Muscle layer of colon (tissue), 2 donors: ENCODE results near the gene UQCRH.
"Not testable (repeated sequence)": the region's sequence is repeated elsewhere in the genome, so short reads cannot be mapped to it uniquely, and the experiment has no call there.

ENCODE experiments used
- H3K27ac ChIP-seq: one replicate; pipeline ENCODE4 v1.7.0; 2013; ENCODE audit warnings: low read depth, mild to moderate bottlenecking, low read length, moderate library complexity
- H3K27me3 ChIP-seq, 2 donors: one replicate each; pipeline ENCODE4 v1.7.0; 2013; ENCODE audit warnings: low read length in 2 of 2, mild to moderate bottlenecking in 2 of 2; ENCODE audit not compliant: insufficient read depth in 2 of 2, control insufficient read depth in 1 of 2
- H3K36me3 ChIP-seq: one replicate; pipeline ENCODE4 v1.7.0; 2013; ENCODE audit warnings: mild to moderate bottlenecking, low read length; ENCODE audit not compliant: insufficient read depth
- H3K4me1 ChIP-seq: one replicate; pipeline ENCODE4 v1.7.0; 2013; ENCODE audit warnings: mild to moderate bottlenecking, low read length; ENCODE audit not compliant: insufficient read depth
- H3K4me3 ChIP-seq, 2 donors: one replicate each; pipeline ENCODE4 v1.7.0; 2013; ENCODE audit warnings: low read length in 2 of 2, low read depth in 1 of 2, mild to moderate bottlenecking in 1 of 2, moderate library complexity in 1 of 2
- H3K9ac ChIP-seq: one replicate; pipeline ENCODE4 v1.7.0; 2013; ENCODE audit warnings: low read length
- H3K9me3 ChIP-seq: one replicate; pipeline ENCODE4 v1.7.0; 2013; ENCODE audit warnings: mild to moderate bottlenecking, low read length
- donor health status: abdominal sarcoma.
- donor health status: Adenocarcinoma of cecum.

The UQCRH gene

GRCh38 chr1:46364612-46365011 is 61.1 kb downstream of the UQCRH start:
- H3K9me3 ChIP-seq, result no peaks in the 10 kb centered on the region
- no peak overlapping the region for H3K4me3 ChIP-seq
- no peaks in the 10 kb centered on the region for H3K4me1 ChIP-seq
- no peak overlapping the region for H3K27ac ChIP-seq
- peaks cover 51% of the 10 kb centered on the region for H3K36me3 ChIP-seq
- no peaks in the 10 kb centered on the region for H3K27me3 ChIP-seq
- no peak overlapping the region for H3K9ac ChIP-seq

DNA sequence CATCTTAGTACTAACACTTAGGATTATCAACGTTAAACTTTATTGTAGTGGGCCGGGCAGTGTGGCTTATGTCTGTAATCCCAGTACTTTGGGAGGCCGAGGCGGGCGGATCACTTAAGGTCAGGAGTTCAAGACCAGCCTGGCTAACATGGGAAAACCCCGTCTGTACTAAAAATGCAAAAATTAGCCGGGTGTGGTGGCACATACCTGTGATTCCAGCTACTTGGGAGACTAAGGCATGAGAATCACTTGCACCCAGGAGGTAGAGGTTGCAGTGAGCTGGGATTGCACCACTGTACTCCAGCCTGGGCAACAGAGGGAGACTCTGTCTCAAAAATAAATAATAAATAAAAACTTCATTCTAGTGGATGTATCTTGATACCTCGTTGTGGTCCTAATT is 62.3 kb downstream of the UQCRH start:
- not testable (repeated sequence) for H3K27ac ChIP-seq, H3K9ac ChIP-seq, H3K27me3 ChIP-seq, H3K4me3 ChIP-seq, H3K9me3 ChIP-seq, H3K4me1 ChIP-seq
- H3K36me3 ChIP-seq, result peaks cover 45% of the 10 kb centered on the region
